Measurements from ENCODE around the gene TGFBI. TPM values are rescaled to one million over a fixed set of nuclear protein-coding genes. Genes with fewer than 3 reads are reported as not detected.

TGFBI gene
- total RNA-seq, 1 experiment from 2014 or later = 142 TPM

- Histone ChIP-seq H3K36me3 (ENCODE audit: control insufficient read depth, insufficient read depth, low read length) (no peaks in the 10 kb centered on the region), H3K4me3 (ENCODE audit: low read depth, low read length) (no peak overlapping the region), H3K4me1 (no peaks in the 10 kb centered on the region), H3K9me3 (no peaks in the 10 kb centered on the region), H3K27me3 (replicated peaks; ENCODE audit: control insufficient read depth, insufficient read depth, low read length) (no peaks in the 10 kb centered on the region)
- H3K36me3 Mint-ChIP-seq (ENCODE audit: insufficient read depth, unreplicated experiment) = no peaks in the 10 kb centered on the region
- H3K27me3 Mint-ChIP-seq (ENCODE audit: insufficient read depth, unreplicated experiment) = no peaks in the 10 kb centered on the region
- ChIA-PET CTCF (interaction anchor here (1.4 kb wide), 1 partner anchor 95 kb away, joined by 4 read pairs; no protein-coding TSS in a partner anchor), POLR2A (interaction anchor here (0.5 kb wide), 1 partner anchor 51 kb away, joined by 3 read pairs; no protein-coding TSS in a partner anchor)
- intact Hi-C loops (cut with micrococcal nuclease; ENCODE audit: unreplicated experiment) = no loop called here
- H3K4me3 Mint-ChIP-seq (ENCODE audit: unreplicated experiment) = no peak overlapping the region
- BruUV-seq (replicated peaks) = no TSS peak
- H3K27ac Mint-ChIP-seq (ENCODE audit: unreplicated experiment) = no peak overlapping the region
- DNase-seq = no peak
- no peaks in the 10 kb centered on the region for H3K9me3 Mint-ChIP-seq (ENCODE audit: unreplicated experiment)
- TF ChIP-seq CTCF (IDR thresholded peaks at IDR 0.05; ENCODE audit: insufficient read depth in 1 of 2, low read depth in 1 of 2, low read length in 1 of 2, severe bottlenecking in 1 of 2, unreplicated experiment in 1 of 2) = no peak
- no peaks in the 10 kb centered on the region for H3K4me1 Mint-ChIP-seq (ENCODE audit: low read depth, unreplicated experiment)
Observed at GRCh38 chr5:135986891-135987401, 41.8 kb upstream of the TGFBI start.

GRCh38 chr5:135988546-135988945, 40.2 kb upstream of the TGFBI start:
- intact Hi-C loops (cut with micrococcal nuclease; ENCODE audit: unreplicated experiment) = no loop called here
- DNase-seq = no peak
- no peaks in the 10 kb centered on the region for H3K36me3 ChIP-seq (ENCODE audit: control insufficient read depth, insufficient read depth, low read length)
- H3K4me3 ChIP-seq (ENCODE audit: low read depth, low read length) = no peak overlapping the region
- POLR2A ChIA-PET = no interaction called here
- H3K9me3 ChIP-seq = no peaks in the 10 kb centered on the region
- Mint-ChIP-seq H3K4me1 (ENCODE audit: low read depth, unreplicated experiment) (no peaks in the 10 kb centered on the region), H3K9me3 (ENCODE audit: unreplicated experiment) (no peaks in the 10 kb centered on the region), H3K36me3 (ENCODE audit: insufficient read depth, unreplicated experiment) (no peaks in the 10 kb centered on the region), H3K4me3 (ENCODE audit: unreplicated experiment) (no peak overlapping the region), H3K27me3 (ENCODE audit: insufficient read depth, unreplicated experiment) (no peaks in the 10 kb centered on the region), H3K27ac (ENCODE audit: unreplicated experiment) (no peak overlapping the region)
- H3K27me3 ChIP-seq (replicated peaks; ENCODE audit: control insufficient read depth, insufficient read depth, low read length) = no peaks in the 10 kb centered on the region
- no peak for TF ChIP-seq CTCF (IDR thresholded peaks at IDR 0.05; ENCODE audit: insufficient read depth in 1 of 2, low read depth in 1 of 2, low read length in 1 of 2, severe bottlenecking in 1 of 2, unreplicated experiment in 1 of 2)
- BruUV-seq (replicated peaks) = no TSS peak
- CTCF ChIA-PET = interaction anchor here (1.3 kb wide), 1 partner anchor 100 kb away, joined by 7 read pairs; no protein-coding TSS in a partner anchor
- H3K4me1 ChIP-seq = no peaks in the 10 kb centered on the region

GRCh38 chr5:135989686-135990085, 39.1 kb upstream of the TGFBI start:
- Mint-ChIP-seq H3K9me3 (ENCODE audit: unreplicated experiment) (no peaks in the 10 kb centered on the region), H3K4me3 (ENCODE audit: unreplicated experiment) (no peak overlapping the region), H3K4me1 (ENCODE audit: low read depth, unreplicated experiment) (no peaks in the 10 kb centered on the region), H3K27me3 (ENCODE audit: insufficient read depth, unreplicated experiment) (no peaks in the 10 kb centered on the region), H3K36me3 (ENCODE audit: insufficient read depth, unreplicated experiment) (no peaks in the 10 kb centered on the region), H3K27ac (ENCODE audit: unreplicated experiment) (no peak overlapping the region)
- no peak for DNase-seq
- no TSS peak for BruUV-seq (replicated peaks)
- intact Hi-C loops (cut with micrococcal nuclease; ENCODE audit: unreplicated experiment) = loop anchor here (1.0 kb wide), 2 partner anchors 44 to 102 kb away; no protein-coding TSS in a partner anchor
- Histone ChIP-seq H3K36me3 (ENCODE audit: control insufficient read depth, insufficient read depth, low read length) (no peaks in the 10 kb centered on the region), H3K9me3 (no peaks in the 10 kb centered on the region), H3K4me1 (no peaks in the 10 kb centered on the region), H3K27me3 (replicated peaks; ENCODE audit: control insufficient read depth, insufficient read depth, low read length) (no peaks in the 10 kb centered on the region), H3K4me3 (ENCODE audit: low read depth, low read length) (no peak overlapping the region)
- ChIA-PET CTCF (interaction anchor here (0.6 to 1.3 kb wide), 6 partner anchors 38 to 436 kb away, joined by 3 to 7 read pairs (median 3); no protein-coding TSS in a partner anchor), POLR2A (no interaction called here)
- TF ChIP-seq CTCF (IDR thresholded peaks at IDR 0.05; ENCODE audit: insufficient read depth in 1 of 2, low read depth in 1 of 2, low read length in 1 of 2, severe bottlenecking in 1 of 2, unreplicated experiment in 1 of 2) = peak in 1 of 2 experiments; percentile 26
